Measurements from ENCODE around the gene GMEB1. TPM values are rescaled to one million over a fixed set of nuclear protein-coding genes. Genes with fewer than 3 reads are reported as not detected.

The GMEB1 gene
- total RNA-seq, 1 donor from 2014 or later, result 22.8 TPM

- DNase-seq (ENCODE audit: low read depth, low spot score), result no peak
- H3K27ac Mint-ChIP-seq (ENCODE audit: unreplicated experiment), result no peak overlapping the region
- H3K4me3 Mint-ChIP-seq, result no peak overlapping the region
- H3K36me3 Mint-ChIP-seq (ENCODE audit: low read depth), result peaks cover 4% of the 10 kb centered on the region
- H3K4me1 Mint-ChIP-seq, result peaks cover 9% of the 10 kb centered on the region
- H3K27me3 Mint-ChIP-seq (ENCODE audit: low read depth), result no peaks in the 10 kb centered on the region
- no peak for TF ChIP-seq CTCF (conservative IDR thresholded peaks at IDR 0.05)
- no peaks in the 10 kb centered on the region for H3K9me3 Mint-ChIP-seq
Observed at GRCh38 chr1:28759257-28759656, 90.7 kb downstream of the GMEB1 start.

- TF ChIP-seq CTCF (conservative IDR thresholded peaks at IDR 0.05), result no peak
- Mint-ChIP-seq H3K9me3 (no peaks in the 10 kb centered on the region), H3K4me1 (peaks cover 15% of the 10 kb centered on the region), H3K27me3 (ENCODE audit: low read depth) (no peaks in the 10 kb centered on the region), H3K4me3 (no peak overlapping the region), H3K27ac (ENCODE audit: unreplicated experiment) (no peak overlapping the region), H3K36me3 (ENCODE audit: low read depth) (peaks cover 8% of the 10 kb centered on the region)
- DNase-seq (ENCODE audit: low read depth, low spot score), result no peak
Observed at GRCh38 chr1:28761189-28761588, 92.6 kb downstream of the GMEB1 start.

- no peak overlapping the region for H3K4me3 Mint-ChIP-seq
- no peak overlapping the region for H3K27ac Mint-ChIP-seq (ENCODE audit: unreplicated experiment)
- DNase-seq (ENCODE audit: low read depth, low spot score), result no peak
- H3K4me1 Mint-ChIP-seq, result peaks cover 12% of the 10 kb centered on the region
- H3K9me3 Mint-ChIP-seq, result no peaks in the 10 kb centered on the region
- peaks cover 14% of the 10 kb centered on the region for H3K36me3 Mint-ChIP-seq (ENCODE audit: low read depth)
- no peak for TF ChIP-seq CTCF (conservative IDR thresholded peaks at IDR 0.05)
- no peaks in the 10 kb centered on the region for H3K27me3 Mint-ChIP-seq (ENCODE audit: low read depth)
Observed at GRCh38 chr1:28766532-28767183, 98.1 kb downstream of the GMEB1 start.

Other genes with a start within 250 kb of the GMEB1 start
- gene RCC1, start 162.7 kb upstream of the GMEB1 start, total RNA-seq, result 94.8 and 95.9 TPM in 2 replicates
- gene TRNAU1AP, start 115.7 kb upstream of the GMEB1 start, total RNA-seq, result 36.1 and 39.2 TPM in 2 replicates
- 1.5 and 2.8 TPM in 2 replicates for gene RAB42, start 76.5 kb upstream of the GMEB1 start, total RNA-seq
- 25.2 and 27.7 TPM in 2 replicates for gene TAF12, start 25.7 kb upstream of the GMEB1 start, total RNA-seq
- not detected in 2 replicates for gene RNU11, start 20.2 kb upstream of the GMEB1 start, total RNA-seq
- gene YTHDF2, start 68.2 kb downstream of the GMEB1 start, total RNA-seq, result 139 and 150 TPM in 2 replicates
- 2.8 and 3.9 TPM in 2 replicates for gene OPRD1, start 143.4 kb downstream of the GMEB1 start, total RNA-seq
- 108 and 119 TPM in 2 replicates for gene EPB41, start 245.8 kb downstream of the GMEB1 start, total RNA-seq

All from neural crest cell (in vitro differentiated cells).